HG03039 (cell line): ENCODE measurements around the gene PADI4.

Source experiments
- ATAC-seq: cut with Tn5 transposase; IDR thresholded peaks from one replicate; pipeline ENCODE4 v1.9.1; 2021; ENCODE audit warnings: mild to moderate bottlenecking, moderate library complexity; ENCODE audit not compliant: unreplicated experiment

Gene PADI4

DNA sequence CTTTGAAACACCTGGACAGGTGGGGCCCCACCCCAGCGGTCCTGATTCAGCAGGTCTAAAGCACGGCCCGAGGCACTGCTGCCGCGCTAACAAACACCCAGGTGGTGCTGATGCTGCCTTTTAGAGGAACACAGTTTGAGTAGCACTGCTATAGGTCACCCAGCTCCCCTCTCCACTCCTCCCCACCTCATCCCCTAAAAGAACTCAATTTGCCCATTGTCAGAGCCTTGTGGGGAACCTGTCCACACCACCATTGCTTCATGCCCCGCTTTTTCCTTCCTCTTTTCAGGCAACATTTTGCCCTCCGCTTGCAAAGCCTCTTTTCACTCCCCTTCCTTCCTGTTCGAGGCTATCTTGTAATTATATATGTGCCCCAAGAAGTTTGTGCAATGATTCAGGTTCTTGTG lies 26.2 kb upstream of the PADI4 start:
- no peak for ATAC-seq

DNA sequence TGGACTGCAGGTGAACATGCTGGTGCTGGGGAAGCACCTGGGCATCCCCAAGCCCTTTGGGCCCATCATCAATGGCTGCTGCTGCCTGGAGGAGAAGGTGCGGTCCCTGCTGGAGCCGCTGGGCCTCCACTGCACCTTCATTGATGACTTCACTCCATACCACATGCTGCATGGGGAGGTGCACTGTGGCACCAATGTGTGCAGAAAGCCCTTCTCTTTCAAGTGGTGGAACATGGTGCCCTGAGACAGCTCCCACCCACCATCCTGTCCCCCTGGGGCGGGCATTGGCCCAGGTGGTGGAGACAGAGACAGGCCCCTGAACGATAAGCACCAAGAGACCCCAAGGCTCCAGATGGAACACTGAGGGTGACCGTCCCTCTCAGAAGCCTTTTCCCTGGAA lies 25.2 kb upstream of the PADI4 start:
- ATAC-seq: no peak

DNA sequence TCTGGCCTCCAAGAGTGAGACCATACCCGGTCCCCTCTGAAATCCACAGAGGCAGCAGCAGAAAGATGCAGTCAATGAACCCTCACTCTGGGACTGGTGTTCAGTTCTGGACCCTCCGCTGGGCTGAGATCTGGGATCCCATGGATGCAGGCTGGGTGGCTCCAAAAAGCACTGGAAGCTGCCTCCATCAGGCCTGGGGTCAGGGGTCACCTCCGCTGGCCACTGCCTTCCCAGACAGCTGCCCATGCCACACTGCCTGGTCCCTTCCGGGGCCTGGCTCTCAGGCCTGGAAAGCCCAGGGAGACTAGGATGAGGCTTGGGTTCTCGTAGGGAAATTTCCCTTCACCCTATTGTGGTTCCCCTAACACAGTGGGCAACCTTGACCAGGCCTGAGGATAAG lies 21.4 kb upstream of the PADI4 start:
- ATAC-seq: no peak

DNA sequence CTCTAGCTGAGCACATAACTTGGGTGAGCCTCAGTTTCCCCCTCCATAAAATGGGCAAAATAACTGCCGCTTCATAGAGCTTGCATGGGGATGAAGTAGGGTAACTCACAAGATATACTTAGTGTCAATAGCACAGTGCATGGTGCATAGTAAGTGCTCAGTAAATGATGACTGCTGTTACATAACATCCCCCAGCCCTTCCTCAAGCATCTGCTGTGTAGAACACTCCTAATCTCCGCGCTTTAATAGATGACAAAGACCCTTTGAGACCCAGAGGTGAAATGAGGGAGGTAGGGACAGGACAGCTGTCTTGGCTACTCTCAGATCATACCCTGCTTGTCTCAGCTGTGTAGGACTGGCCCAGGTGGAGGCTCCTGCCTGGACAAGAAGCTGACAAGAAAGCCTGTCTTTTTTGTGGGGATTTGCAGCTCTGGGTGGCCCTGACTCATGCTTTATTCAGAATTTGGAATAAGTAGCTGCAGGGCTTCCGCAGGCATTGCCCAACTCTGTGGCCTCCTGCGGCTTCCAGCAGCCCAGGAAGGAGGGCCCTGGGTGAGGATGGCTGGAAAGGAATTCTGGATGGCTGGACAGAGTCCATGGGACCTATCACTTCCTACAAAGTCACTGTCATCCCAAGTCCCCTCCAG lies 20.7 kb upstream of the PADI4 start:
- no peak for ATAC-seq

DNA sequence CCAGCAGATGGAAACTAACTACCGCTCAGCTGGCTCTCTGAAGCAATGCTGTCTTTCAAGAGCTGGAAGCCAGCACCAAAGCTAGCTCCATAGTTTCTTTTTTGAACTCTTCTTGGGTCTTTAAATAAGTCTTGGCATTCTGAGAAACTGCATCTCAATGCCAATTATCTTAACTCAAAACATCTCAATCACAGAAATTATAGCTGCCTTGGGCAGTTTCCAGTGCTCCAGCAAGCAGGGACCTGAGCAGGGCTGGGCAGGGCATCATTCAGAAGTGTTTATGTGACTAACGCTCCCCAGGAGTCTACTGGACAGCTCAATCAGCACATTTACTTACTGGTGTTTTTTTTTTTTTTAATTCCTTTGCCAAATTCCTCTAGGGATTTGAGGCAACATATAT lies 18.3 kb upstream of the PADI4 start:
- no peak for ATAC-seq

DNA sequence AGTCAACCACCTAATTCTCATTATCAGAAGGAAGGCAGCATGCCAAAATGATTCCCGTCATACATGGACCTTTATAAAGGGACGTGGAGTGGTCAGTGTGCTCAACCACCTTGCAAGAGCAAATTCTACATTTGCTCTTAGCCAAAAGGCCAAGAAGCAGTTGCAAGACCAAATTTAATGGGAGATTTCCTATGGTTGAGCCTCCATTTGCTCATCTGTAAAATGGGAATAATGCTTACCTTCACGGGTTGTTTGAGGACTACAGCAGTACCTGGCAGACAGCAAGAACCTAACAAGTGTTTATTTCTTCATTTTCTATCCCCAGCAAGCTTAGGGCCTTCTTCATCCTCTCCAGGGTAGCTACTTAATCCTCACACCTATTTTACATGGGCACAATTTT lies 17.4 kb upstream of the PADI4 start:
- ATAC-seq: no peak

DNA sequence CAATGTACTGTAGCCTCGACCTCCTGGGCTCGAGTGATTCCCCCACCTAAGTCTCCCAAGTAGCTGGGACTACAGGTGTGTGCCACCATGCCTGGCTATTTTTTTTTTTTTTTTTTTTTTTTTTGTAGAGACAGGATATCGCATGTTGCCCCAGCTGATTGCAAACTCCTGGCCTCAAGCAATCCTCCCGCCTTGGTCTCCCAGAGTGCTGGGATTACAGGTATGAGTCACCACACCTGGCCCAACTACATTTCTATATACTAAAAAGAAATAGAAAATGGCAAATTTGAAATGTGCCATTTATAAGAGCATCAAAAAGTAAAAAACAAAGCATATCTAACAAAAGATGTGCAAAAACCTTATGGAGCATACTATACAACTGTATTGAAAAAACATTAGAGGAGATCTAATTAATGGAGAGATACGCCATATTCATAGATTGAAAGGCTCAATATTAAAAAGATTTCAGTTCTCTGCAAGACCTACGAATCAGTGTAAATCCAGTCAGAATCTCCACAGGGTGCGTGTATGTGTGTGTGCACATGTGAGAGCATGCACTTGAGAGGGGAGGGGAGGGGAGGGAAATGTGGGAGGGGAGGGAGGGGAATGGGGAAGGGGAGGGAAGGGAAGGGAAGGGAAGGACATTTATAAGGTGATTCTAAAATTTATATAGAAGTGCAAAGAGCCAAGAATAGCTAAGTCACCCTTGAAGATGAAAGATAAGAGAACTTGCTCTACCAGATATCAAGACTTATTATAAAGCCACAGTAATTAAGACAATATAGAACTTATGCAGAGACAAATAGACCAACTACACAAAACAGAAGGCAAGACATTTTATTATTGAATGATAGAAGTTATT lies 15.5 kb upstream of the PADI4 start:
- ATAC-seq: no peak

DNA sequence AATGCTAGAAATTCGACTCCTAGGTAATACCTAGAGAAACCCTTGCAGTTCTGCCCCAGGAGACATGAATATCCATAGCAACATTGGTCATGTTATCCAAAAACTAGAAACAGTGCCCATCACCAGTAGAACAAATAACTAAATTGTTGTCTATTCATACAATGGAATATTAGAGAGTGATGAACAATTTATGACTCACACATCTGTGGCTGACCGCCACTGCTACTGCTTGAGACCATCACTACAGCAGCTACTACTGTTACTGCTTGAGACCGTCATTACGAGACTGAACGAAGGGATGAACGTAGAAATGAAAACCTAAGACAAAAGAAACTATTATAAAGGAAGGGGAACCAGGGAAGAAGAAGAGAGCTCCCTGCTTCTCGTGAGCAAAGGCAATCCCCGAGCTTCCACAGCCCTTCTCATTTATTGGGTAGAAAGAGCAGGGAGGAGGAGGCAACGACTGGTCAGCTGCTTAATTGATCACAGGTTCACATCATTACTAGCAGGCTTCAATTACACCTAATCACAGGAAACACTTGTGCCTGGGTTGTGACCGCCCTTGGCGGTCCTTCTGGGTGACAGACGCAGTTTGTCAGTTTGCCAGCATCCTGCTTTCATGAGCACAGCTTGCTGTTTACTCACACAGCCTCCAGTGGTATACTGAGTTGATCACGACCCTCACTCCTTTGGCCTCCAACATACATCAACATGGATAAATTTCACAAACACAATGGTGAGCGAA lies 14.1 kb upstream of the PADI4 start:
- ATAC-seq: no peak

DNA sequence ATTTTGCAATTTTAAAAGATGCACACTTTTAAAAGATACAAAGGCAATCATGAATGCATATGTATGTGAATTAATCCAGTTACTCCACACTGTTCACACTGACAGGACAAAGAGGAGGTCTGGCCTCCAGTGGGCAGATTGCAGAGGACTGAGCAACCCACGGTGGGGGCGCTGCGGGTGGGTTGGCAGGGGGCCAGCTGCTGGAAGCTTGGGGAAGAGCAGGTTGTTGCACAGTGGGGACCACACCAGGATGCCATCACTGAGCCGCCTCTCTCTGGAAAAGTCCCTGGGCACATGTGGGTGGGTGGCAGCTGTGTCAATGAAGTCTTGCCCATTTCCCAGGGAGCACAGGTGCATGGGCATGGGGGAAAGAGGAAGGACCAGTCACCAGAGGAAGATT lies 12.7 kb upstream of the PADI4 start:
- no peak for ATAC-seq

DNA sequence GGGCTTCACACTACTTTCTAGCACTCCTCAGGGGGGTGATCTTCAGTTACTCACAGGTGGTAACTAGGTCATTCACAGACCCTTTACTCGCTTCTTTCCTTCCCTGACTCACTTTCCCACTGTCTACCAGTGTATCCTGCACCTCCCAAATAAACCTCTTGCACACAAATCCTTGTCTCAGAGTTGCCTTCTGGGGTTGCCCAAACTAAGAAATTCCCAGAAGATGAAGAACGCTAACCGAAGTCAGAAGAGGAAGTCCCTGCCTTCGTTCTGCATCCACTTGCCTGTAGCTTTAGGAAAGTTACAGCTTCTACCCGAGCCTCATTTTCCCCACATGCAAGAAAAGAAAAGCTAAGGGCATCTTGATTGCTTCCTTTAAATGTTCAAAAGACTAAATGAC lies 11.9 kb upstream of the PADI4 start:
- ATAC-seq: no peak

DNA sequence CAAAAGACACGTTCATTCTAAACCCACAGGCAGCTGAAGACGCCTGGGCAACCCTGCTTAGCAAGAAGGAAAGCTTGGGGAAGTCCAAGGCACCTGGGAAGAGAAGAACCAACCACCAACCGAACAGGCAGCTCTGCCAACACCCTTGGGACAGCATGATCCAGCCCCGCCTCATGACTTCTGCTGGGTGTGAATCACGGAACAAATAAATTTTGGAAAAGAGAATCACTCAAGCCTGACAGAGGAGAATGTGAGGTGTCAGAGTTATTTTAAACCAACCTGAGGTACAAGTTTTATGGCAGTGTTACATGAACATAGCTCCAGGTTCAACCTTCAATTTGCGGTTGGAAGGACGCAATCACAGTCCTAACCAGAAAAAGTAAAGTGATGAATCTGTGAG lies 10.0 kb upstream of the PADI4 start:
- ATAC-seq: no peak

DNA sequence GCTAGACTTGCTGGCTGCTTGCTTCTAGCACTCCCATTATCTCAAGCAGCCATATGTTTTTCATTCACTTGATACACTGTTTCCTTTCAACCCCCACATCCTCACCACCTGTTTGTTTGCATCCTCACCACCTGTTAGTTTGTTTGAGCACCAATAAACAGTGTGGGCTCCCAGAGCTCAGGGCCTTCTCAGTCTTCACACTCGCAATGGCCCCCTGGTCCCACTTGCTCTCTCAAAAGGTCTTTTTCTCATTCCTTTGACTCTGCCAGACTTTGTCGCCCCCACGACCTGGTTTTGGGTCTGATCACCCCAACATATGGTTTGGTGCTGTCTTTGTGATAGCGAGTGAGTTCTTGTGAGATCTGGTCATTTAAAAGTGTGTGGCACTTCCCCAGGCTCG lies 6.2 kb upstream of the PADI4 start:
- ATAC-seq: no peak

DNA sequence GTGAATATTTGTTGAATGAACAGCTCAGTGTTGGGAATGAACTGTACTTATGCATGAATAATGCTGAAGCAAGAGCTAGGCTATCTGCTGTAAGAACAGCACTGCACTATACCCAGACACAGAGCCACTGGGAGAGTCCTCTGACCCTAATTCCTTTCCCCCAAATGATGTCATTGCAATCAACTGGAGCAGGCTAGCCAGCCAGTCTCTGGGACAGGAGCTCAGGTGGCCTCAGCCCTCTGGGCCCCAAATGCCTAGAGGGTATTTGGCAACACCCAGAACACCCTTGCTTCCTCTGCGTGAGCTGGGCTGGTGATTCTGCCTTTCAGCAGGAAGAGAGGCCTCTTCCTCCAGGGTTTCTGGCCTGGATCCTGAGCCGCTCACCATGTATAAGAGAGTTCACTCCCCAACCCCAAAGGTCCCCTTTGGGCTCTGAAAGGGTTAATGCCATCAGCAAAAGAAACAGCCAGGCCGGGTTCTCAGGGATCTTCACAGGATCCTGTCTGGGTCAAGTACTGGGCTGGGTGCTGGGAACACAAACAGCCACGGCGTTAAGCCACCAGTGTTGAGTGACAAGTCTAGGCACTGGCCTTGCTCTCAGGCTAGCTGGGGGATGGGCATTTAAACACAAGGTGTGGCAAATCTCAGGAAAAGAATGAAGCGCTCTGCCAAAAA lies 3.7 kb upstream of the PADI4 start:
- no peak for ATAC-seq

DNA sequence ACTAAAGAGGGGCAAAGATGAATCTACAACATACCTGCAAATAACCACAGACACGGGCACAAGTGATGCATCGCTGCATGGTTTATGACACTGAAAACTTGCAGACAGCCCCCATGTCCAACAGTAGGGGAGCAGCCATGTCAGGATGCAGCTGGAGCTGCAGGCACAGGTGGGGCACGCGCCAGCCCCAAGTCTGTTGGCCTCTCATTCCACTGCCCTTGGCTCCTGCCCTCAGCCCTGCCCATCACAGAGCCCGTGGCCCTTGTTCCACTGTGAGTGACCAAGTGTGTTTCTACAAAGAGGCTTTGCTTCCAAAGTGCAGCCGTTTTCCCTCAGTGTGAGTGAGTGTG lies 3.2 kb upstream of the PADI4 start:
- ATAC-seq: no peak

DNA sequence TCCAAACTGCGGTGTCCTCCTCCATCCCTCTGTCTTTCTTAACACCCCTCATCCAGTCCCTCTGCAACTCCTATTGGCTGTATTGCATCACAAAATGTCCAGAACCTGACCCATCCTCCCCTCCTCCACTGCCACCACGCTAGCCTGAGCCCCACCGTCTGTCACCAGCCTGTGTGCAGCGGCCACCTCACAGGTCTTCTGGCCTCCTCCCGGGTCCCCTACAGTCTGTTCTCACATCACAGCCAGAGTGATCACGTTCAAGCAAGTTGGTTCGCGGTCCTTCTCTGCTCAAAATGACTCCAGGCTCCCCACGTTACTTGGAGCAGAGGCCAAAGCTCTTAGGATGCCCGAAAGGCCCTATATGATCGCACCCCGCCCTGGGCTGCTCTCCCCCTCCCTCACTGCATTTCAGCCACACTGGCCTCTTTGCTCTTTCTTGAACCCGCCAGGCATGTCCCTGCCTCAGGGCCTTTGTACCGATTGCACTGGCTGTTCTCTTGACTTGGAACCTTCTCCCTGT lies 2.4 kb upstream of the PADI4 start:
- no peak for ATAC-seq

DNA sequence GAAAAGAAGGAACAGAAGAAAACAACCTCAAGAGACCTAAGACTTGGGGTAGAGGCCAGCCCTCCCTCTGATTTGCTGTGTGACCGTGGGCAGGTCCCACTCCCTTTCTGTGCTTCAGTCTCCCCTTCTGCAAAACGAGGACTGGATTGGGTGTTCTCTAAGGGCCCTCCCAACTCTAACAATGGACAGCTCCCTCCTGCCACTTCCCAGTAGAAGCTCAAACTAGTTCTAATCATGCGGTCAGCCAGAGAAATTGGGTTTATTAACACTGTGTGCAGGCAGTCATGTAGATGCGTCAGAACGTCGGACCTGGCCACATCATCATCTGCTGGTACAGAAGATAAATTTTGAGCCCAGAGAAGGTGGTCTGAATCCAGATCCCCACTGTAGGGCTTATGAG lies 1.6 kb upstream of the PADI4 start:
- ATAC-seq: no peak

DNA sequence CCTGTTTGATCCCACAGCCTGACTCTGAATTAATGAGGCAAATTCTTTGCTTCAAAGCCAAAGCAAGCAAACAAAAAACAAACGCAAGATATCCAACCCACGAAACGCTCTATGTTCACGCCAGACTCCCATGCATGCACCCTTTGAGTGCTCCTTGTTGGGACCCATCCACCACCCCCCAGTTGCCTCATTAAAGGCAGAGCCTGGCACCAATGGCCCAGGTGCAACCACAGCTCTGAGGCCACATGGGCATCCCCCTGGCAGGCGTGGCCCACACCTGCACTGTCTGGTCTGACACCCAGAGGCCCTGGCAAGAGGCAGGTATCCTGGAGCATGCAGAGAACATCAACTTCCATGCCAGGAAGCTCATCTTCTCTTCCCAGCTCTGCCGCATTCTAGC lies 1.1 kb upstream of the PADI4 start:
- ATAC-seq: no peak

DNA sequence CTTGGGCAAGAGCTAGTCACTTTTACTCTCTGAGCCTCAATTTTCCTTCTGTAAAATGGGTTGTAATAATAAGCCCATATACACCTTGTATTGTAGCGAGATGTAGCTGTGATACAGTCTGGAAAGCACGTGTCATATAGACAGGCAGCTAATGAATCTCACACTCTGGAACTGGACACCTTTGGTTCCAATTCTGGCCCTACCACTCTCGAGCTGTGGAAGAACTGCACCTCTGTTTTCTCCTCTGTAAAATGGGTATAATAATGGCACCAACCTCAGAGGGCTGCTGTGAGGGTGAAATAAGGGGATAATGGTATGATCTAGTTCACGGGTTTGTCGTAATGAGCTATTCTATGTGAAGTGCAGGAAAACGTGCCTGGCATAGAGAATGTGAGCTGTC lies 668 bp upstream of the PADI4 start:
- ATAC-seq: no peak

DNA sequence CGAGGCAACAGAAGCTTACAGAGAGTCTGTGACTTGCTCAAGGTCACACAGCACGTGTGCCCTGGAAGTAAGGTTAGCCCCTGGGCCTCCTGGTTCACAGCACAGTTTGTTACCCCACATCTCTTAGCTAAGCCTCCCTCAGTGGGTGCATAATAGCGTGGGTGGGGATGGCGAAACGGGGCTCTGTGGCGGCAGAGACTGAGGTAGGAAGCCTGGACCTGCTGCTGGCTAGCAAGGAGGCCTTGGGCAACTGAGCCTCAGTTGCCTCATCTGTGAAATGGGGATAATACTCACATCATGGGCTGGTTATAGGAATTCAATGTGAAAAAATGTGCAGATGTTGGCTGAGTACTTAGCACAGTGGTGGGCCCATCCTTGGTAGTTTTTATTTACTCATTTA lies 596 bp downstream of the PADI4 start:
- ATAC-seq: no peak

DNA sequence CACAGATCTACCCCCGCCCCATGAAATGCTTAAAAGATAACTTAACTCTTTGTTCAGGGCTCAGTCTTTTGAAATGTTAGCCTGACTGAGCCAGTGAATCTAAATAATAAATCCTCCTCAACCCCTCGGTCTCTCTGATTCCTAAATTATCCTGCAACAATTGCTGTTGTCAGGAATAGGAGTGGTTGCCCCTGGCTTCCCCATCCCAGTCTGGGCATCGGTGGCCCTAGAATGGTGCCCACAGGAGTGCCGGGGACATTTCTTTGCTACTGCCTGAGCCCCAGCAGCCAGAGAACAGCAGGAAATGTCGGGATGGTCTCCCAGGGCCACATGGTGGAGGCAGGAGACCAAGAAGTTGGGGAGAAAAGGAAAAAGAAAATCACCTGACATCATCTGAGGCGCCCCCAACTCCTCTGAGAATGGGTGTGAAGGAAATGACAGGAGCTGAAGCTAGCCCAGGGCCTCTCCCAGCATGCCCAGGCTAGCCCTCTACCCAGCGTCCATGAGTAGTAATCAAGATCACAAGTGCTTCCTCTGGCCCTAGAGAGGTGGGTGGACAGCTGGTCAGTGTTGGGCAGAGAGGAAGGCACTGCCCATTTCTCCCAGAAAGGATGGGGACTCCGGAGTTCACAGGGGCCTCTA lies 1.6 kb downstream of the PADI4 start:
- no peak for ATAC-seq
